H1 (cell line): ENCODE results near the gene NELFE. TPM values are rescaled to one million over a fixed set of nuclear protein-coding genes. Genes with fewer than 3 reads are reported as not detected.

Source experiments
- CHD7 ChIP-seq: fragments of 300-600 bp; sonication (generic); IDR thresholded peaks from 2 replicates; pipeline ENCODE4 v1.7.1; 2012; ENCODE audit warnings: low read length, moderate library complexity, mild to moderate bottlenecking, inconsistent platforms; ENCODE audit not compliant: insufficient replicate concordance
- SP4 ChIP-seq: IDR thresholded peaks from 2 replicates; pipeline ENCODE4 v1.6.1; 2012; ENCODE audit warnings: low read length, inconsistent platforms
- polyA plus RNA-seq, 7 experiments: library from polyadenylated mRNA; depleted of rRNA in 3 of 7; stranded (reverse) in 5 of 7; unstranded in 2 of 7; fragments of >200 nt in 5 of 7; fragments of 200-250 nt in 2 of 7; gene quantifications; 1 replicate in 5 of 7; 2 replicates in 1 of 7; 4 replicates in 1 of 7; pipeline versions ENCODE4 v1.2.1 to v1.2.3, GENCODE V29; 2011 to 2013; ENCODE audit warnings: missing spikeins in 2 of 7, mixed read lengths in 2 of 7
- total RNA-seq: library from RNA; stranded (reverse); fragmentation: NEBNext Ultra II Directional; extraction: Animal tissue kit (Norgen Biotek cat#: 25700); gene quantifications from 2 replicates; pipeline ENCODE4 v1.2.1, GENCODE V29; 2021
- TF ChIP-seq, protein P1 (sequence below): IDR thresholded peaks from 2 replicates; pipeline ENCODE4 v1.6.1; 2011; ENCODE audit warnings: low read depth, mild to moderate bottlenecking, low read length; ENCODE audit not compliant: insufficient read depth

NELFE gene
- total and polyA plus RNA-seq, 2 of the 8 experiments (the other 6 are each of a cell fraction or from before 2014, with no cell fraction given) = 49.2 to 71.5 TPM

- TF ChIP-seq CHD7 = no peak
- no peak for TF ChIP-seq SP4
- TF ChIP-seq, protein P1, sequence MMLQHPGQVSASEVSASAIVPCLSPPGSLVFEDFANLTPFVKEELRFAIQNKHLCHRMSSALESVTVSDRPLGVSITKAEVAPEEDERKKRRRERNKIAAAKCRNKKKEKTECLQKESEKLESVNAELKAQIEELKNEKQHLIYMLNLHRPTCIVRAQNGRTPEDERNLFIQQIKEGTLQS = no peak
Measured at GRCh38 chr6:31918069-31918720, 40.6 kb downstream of the NELFE start (continued).
